Bone marrow (tissue), 2 donors: ENCODE measurements around the gene FILIP1.
"Not testable (repeated sequence)": the region's sequence is repeated elsewhere in the genome, so short reads cannot be mapped to it uniquely, and the experiment has no call there.

Experiments used
- DNase-seq, 2 donors: peaks; one replicate each; lab custom pipeline; 2025; lab: John Stamatoyannopoulos, UW

The FILIP1 gene

DNA sequence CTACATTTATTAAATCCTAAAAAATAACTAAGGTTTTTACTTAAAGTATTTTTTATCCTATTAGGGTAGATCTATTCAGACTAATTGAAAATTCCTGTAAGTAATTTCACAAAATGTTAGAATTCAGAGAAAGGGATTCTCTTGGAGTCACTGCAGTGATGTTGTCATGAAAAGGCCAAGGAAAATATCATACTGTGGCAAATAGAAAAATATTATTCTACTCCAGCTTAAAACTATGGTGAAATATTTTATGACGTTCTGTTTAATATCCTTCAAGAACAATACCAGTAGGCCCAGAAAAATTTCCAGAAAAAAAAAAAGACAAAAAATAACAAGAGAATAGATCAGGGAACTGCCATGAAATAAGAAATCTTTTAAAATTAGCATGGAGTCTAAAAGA lies 73.6 kb downstream of the FILIP1 start:
- no peak for DNase-seq

DNA sequence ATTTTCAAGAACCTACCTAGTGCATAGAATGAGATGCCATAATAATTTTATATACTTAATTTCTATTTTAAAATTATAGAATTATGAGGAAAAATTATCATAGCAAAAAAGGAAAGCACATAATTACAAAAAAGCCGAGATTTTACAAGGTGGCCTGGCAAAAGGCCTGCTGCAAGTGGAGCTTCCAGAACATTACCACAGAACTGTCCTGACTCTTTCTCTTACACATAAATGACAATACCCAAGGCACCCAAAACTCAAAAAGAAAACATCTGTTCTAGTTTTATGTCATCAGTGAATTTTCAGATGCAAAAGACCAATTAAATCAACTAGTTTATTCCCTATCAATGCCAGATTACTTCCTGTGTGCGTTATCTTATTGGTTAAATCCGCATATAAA lies 74.2 kb downstream of the FILIP1 start:
- no peak for DNase-seq

DNA sequence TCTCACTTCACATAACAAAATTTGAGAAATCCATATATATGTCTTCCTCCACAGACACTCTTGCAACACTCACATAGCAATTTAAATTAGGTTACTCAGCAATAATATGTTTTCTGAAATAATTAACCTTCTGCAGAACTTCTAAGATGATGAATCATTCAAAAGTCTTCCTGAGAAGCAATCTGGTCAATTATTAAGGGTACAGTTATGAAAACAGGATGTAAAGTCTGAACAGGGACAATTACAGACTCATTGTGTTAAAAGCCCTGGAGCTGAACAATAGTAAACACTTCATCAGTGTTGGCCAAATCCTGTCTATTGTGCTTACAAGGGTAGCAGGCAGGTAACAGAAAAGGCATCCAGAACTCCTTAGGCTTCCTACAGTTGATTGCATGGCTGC lies 75.4 kb downstream of the FILIP1 start:
- no peak for DNase-seq

DNA sequence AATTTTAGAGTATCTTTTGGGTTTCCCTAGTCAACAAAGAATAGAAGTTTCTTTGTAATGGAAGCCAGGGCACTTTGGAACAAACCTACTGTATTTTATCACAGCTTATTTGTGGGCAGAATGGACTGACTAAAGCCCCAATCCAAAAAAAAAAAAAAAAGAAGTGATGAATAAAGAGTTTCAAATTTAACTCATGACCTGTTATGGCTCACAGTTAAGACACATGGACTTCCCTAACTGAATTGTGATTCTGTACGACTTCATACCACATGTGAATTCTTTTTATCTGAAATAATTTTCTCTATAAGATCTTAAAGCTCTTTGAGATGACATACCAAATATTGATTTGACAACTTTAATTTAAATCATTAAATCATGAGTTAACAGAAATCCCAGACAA lies 77.2 kb downstream of the FILIP1 start:
- DNase-seq = no peak

GRCh38 chr6:75415804-75416203 lies 77.8 kb downstream of the FILIP1 start:
- no peak for DNase-seq

- DNase-seq = no peak
Observed at GRCh38 chr6:75414445-75415021, 79.1 kb downstream of the FILIP1 start.

- DNase-seq = no peak
Observed at GRCh38 chr6:75412969-75413662, 80.5 kb downstream of the FILIP1 start.

- not testable (repeated sequence) for DNase-seq
Observed at GRCh38 chr6:75410564-75410963, 83.0 kb downstream of the FILIP1 start.

DNA sequence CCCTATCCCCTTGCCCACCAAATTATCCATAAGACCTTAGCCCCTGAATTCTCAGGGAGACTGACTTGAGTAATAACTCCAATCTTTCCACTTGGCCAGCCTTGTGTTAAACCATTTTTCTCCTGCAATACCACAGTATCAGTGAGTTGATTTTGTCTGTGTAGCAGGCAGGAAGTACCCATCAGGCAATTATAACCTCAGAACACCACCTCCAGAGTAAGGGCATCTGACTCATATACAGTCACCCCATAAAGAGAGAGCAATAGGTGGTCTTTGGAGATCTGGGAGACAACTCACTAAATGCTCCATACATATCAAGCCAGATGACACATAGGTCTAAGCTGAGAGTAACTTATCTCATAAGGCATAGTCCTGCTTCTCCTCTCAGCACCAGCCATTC lies 83.7 kb downstream of the FILIP1 start:
- DNase-seq = no peak

DNA sequence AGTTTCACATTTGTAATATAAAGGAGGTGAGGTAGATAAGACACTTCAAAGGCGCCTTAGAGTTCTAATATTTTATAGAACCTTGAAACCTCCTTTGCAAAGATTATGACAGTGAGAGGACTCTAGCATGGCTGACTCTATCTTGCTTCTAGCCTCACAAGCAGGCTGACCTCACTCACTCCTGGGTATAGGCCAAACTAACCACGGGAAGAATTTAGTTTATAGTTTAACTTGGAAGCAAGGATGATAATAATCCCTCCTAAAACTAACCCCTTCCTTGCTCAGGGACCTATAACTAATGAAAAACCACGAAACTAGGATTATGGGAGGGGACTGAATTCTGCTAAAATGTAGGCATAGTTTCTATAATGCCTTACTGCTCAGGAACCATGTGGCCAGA lies 84.3 kb downstream of the FILIP1 start:
- no peak for DNase-seq

GRCh38 chr6:75403563-75404080 lies 90.0 kb downstream of the FILIP1 start:
- no peak for DNase-seq

- DNase-seq = no peak
Observed at GRCh38 chr6:75402296-75402695, 91.3 kb downstream of the FILIP1 start.

GRCh38 chr6:75397656-75398465 lies 95.7 kb downstream of the FILIP1 start:
- no peak for DNase-seq

DNA sequence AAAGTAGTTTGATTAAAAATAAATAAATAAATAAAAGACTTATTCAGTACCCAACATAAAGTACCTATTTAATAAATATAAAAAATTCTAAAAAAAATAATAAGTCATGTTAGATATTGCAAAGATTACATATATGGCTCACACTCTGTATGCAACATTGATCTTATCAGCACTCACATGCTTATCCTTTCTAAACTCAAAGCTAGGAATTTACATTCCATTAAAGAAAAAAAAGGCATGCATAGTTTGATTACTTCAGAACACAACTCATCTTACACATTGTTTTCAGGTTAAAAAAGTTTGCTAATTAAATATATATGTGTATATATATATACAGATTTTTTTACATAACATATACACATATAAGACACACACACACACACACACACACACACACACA lies 96.4 kb downstream of the FILIP1 start:
- no peak for DNase-seq

DNA sequence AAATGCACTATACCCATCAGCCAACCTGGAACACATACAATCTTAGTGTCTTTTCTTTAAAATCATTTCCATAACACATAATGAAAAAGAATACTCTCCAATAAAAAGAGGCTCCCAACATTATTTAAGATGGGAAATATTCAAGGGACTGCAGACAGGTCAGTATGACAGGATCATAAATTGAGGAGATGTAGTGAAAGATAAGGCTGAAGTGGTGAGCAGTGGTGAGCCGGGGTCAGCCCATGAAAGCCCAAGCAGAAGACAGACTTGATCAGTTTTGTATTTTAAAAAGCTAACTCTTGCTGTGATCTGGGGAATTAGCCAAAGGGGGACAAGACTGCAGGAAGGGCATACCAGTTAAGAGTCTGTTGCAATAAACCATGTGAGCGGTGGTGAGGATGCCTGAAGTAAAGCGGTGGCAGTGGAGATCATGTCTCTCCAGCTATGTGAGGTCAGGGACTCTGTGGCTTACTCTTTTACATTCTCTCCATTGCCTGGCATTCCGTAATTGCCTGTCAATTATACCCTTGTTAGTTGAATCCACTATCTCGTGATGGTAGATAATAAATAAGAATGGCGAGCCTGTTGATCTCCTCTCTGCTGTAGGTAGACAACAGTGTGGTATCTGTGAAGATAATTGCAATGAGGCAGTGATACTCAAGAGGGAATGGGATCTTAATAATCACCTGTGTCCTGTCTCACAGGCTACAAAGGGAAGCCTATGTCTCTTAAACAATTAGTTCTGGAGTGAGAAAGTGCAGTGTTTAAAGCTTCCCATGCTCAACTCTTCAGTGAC lies 97.4 kb downstream of the FILIP1 start:
- DNase-seq = no peak

DNA sequence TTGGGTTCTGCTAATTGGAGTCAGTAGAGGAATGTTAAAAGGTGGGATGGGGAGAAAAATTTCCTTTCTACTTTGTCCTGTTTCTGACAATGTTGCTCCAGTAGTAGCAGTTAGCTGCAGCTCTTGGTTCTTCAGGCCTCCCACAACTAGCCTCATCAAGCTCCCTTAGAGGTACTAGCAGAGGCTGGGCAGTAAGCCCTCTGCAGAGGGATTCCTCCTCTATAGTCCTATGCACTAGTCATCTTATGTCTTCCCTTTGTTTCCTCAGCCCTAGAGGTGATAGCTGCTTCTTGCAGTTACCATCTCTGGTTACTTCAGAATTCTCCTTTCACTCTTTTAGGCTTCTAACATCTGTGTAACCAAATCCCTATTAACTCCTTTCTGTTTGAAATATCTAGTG lies 99.8 kb downstream of the FILIP1 start:
- no peak for DNase-seq

- no peak for DNase-seq
Observed at GRCh38 chr6:75391276-75391675, 102.3 kb downstream of the FILIP1 start.

DNA sequence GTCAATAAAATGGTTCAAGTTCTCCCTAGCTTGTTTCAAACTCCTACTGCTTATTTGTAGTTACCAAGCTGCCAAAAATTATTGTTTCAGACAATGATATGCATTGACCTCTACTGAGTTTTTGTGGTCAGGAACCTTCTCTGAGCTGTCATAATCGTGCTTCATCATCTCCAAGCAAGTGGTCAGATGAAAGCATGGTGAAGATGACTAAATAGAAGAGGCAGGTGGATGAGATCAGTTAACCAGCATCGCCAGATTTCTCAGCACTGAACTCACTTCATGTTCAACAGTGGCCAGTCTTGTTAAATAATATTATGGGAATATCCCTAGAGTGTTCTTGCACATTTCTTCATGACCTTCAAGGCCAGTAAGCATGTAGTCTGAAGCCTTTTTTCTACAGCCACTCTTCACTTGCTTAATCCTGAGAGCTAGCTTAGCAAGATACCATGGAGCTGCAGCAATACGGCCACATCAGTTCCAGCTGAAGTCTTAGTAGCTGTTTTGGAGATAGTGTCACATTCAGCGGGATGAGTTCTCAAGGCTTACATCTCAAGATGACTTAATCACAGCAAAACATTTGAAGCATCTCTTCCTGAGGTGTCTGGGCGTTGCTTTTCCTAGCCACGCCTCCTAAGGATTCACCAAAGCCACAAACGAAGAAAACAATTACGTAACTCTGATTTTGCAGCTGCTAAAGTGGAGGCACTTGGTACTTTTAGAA lies 107.4 kb downstream of the FILIP1 start:
- DNase-seq = no peak

DNA sequence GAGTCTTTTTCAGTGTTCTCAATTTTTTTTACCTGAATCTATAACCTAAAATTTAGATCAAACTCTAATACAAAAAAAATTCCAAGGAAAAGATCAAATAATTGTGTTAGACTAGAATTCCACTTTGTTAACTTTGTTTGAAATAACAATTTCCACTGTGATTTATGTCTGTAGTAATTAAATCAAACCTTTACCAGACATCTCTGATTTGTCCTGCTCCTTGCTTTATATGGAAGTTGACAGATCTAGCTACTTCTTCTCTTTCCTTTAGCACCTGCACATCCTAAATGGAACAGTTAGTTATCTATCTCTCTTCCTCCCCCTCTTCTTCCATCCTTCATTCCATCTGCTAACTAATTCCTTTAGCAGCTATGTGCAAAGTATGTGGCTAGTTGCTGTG lies 109.5 kb downstream of the FILIP1 start:
- no peak for DNase-seq

- no peak for DNase-seq
Observed at GRCh38 chr6:75382634-75382900, 111.0 kb downstream of the FILIP1 start.

DNA sequence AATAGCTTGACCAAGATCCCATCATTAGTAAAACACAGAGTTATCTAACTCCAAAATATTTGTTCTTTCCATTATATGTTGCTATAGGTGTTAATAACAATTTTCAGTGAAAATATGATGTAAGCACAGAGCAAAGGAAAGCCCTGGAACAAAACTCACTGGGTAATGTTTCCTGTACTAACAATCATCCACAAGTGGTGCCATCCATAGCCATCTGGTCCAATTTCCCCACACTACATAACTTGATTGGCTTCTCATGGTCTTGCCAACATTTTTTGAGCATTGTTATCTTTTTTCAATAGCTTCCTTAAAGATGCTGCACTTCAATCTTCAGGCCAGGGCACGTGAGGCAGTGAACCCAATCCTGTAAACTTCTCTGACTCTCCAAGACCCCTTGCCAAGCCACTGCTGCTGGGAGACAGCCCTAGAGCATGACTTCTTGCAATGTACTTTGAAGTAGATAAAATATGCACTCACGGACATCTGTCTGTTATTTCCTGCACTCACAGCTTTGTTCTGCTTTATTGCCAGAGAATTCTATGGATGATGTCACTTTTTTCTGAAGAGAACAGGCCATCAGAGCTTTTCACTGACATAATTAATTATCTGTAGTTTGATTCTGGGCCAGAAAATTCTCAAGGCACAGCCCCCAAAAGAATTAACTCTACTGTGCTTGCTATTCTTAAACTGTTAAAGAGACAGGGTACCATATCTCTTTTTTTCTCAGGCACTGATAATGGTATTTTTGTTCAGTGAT lies 111.5 kb downstream of the FILIP1 start:
- DNase-seq = no peak
